Skeletal muscle tissue (tissue), 4 donors: ENCODE results near the gene GRAMD1B. TPM values are rescaled to one million over a fixed set of nuclear protein-coding genes. Genes with fewer than 3 reads are reported as not detected.
"Not testable (repeated sequence)": the region's sequence is repeated elsewhere in the genome, so short reads cannot be mapped to it uniquely, and the experiment has no call there.

Experiments
- H3K27ac ChIP-seq: one replicate; pipeline ENCODE4 v1.7.0; 2013; ENCODE audit warnings: mild to moderate bottlenecking, low read depth, low read length, inconsistent platforms
- H3K27me3 ChIP-seq, 3 donors: one replicate each; pipeline ENCODE4 v1.7.0; 2013; ENCODE audit warnings: low read length in 3 of 3; ENCODE audit not compliant: control insufficient read depth in 3 of 3, insufficient read depth in 3 of 3
- H3K36me3 ChIP-seq, 3 donors: one replicate each; pipeline ENCODE4 v1.7.0; 2013; ENCODE audit warnings: low read length in 3 of 3; ENCODE audit not compliant: control insufficient read depth in 3 of 3, insufficient read depth in 3 of 3
- H3K4me1 ChIP-seq, 3 donors: one replicate each; pipeline ENCODE4 v1.7.0; 2013; ENCODE audit warnings: low read length in 3 of 3, mild to moderate bottlenecking in 3 of 3; ENCODE audit not compliant: control insufficient read depth in 3 of 3, insufficient read depth in 3 of 3
- H3K4me3 ChIP-seq, 3 donors: one replicate each; pipeline ENCODE4 v1.7.0; 2013; ENCODE audit warnings: low read length in 3 of 3
- H3K9ac ChIP-seq, 3 donors: one replicate each; pipeline ENCODE4 v1.7.0; 2013; ENCODE audit warnings: low read length in 3 of 3, mild to moderate bottlenecking in 3 of 3, moderate library complexity in 2 of 3, low read depth in 1 of 3
- H3K9me3 ChIP-seq, 3 donors: one replicate each; pipeline ENCODE4 v1.7.0; 2013; ENCODE audit warnings: low read length in 3 of 3; ENCODE audit not compliant: control insufficient read depth in 3 of 3
- total RNA-seq: library from RNA; depleted of rRNA; stranded (reverse); fragments of >200 nt; gene quantifications from one replicate; pipeline ENCODE4 v1.2.3, GENCODE V29; 2014
- donor health status: Osteomylitis.

GRAMD1B gene
- total RNA-seq, 1 donor from 2014 or later, result 8.9 TPM

DNA sequence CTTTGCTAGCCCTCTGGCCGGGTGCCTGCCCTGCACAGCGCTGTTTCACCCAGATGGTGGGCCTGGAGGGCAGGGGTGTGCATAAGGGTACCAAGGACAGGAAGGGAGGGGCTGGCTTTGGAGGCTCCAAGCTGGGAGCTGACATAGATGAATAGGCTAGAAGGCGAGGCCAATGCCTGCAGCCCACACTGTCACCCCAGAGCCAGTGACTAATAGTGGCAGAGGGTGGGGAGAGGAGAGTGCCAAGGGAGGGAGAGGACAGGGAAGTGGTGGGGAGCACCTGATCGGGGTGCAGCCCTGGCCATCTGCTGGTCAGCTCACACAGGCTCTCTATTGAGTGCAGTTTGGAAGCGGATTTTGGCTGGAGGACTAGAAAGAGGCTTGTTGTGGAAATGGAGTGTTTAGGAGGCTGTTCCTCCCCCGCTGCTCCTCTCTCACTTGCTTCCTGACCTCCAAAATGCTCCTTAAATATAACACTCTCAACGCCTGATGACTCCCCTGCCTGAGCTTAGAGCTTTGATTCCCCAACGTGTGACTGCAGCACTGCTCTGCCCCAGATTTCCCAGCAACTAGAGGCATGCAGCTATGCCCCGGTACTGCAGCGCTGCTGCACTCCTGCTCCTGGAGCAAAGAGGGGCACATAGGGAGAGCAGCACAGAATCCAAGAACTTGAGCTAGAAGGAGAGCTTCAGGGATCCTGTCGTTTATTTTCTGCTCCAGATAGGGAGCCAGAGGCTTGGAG is 89.2 kb downstream of the GRAMD1B start:
- no peak overlapping the region for H3K9ac ChIP-seq
- H3K27me3 ChIP-seq, result peaks cover 0 to 8% (median 0%) of the 10 kb centered on the region in 3 donors
- H3K9me3 ChIP-seq, result peaks cover 0 to 3% (median 0%) of the 10 kb centered on the region in 3 donors
- no peak overlapping the region for H3K4me3 ChIP-seq
- H3K36me3 ChIP-seq, result no peaks in the 10 kb centered on the region
- H3K4me1 ChIP-seq, result no peaks in the 10 kb centered on the region
- H3K27ac ChIP-seq, result no peak overlapping the region

DNA sequence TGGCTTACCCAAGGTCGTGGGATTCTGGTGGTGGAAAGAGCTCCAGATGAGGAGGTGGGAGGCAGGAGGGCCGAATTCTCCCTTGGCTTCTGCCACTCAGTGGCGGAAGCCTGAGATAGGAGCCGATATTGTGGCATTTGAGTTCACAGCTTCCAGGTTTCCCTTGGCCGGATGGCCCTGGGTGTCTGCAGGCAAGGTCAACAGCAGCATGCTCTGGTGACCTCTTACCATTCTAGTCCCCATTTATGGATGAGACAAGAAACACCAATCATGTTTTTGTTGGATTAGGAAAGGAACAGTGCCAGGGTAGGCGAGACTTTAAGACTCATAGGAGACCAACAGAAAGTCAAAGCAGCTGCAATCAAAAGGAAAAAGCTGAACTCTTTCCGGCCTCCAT is 89.7 kb downstream of the GRAMD1B start:
- no peak overlapping the region for H3K9ac ChIP-seq
- no peak overlapping the region for H3K27ac ChIP-seq

DNA sequence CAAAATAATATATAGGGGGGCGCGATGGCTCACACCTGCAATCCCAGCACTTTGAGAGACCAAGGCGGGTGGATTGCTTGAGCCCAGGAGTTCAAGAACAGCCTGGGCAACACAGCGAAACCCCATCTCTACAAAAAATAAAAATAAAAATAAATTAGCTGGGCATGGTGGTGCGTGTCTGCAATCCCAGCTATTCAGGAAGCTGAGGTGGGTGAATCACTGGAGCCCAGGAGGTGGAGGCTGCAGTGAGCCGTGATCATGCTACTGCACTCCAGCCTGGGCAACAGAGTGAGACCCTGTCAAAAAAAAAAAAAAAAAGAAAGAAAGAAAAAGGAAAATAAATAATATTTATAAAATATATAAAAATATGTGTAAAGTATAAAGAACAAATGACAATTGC is 90.4 kb downstream of the GRAMD1B start:
- not testable (repeated sequence) for H3K4me1 ChIP-seq, H3K9ac ChIP-seq, H3K27ac ChIP-seq, H3K9me3 ChIP-seq, H3K36me3 ChIP-seq, H3K4me3 ChIP-seq, H3K27me3 ChIP-seq

More for the DNA sequence above, 89.7 kb downstream of the GRAMD1B start:
- Histone ChIP-seq H3K9me3 (peaks cover 0 to 3% (median 0%) of the 10 kb centered on the region in 3 donors), H3K4me3 (no peak overlapping the region), H3K4me1 (no peaks in the 10 kb centered on the region), H3K36me3 (no peaks in the 10 kb centered on the region), H3K27me3 (peaks cover 0 to 8% (median 0%) of the 10 kb centered on the region in 3 donors)

- Histone ChIP-seq H3K9me3 (peaks cover 0 to 3% (median 0%) of the 10 kb centered on the region in 3 donors), H3K9ac (no peak overlapping the region), H3K27me3 (peaks cover 0 to 12% (median 5%) of the 10 kb centered on the region in 3 donors), H3K27ac (no peak overlapping the region), H3K4me3 (no peak overlapping the region), H3K36me3 (no peaks in the 10 kb centered on the region), H3K4me1 (peaks cover 0 to 9% (median 2%) of the 10 kb centered on the region in 3 donors)
Observed at GRCh38 chr11:123521001-123521400, 90.9 kb downstream of the GRAMD1B start.

- H3K27me3 ChIP-seq, result peaks cover 0 to 14% (median 5%) of the 10 kb centered on the region in 3 donors
- H3K9ac ChIP-seq, result no peak overlapping the region
- H3K9me3 ChIP-seq, result peaks cover 0 to 3% (median 0%) of the 10 kb centered on the region in 3 donors
- H3K27ac ChIP-seq, result no peak overlapping the region
- no peaks in the 10 kb centered on the region for H3K36me3 ChIP-seq
- peaks cover 0 to 9% (median 2%) of the 10 kb centered on the region in 3 donors for H3K4me1 ChIP-seq
- H3K4me3 ChIP-seq, result no peak overlapping the region
Observed at GRCh38 chr11:123521930-123522329, 91.9 kb downstream of the GRAMD1B start.

GRCh38 chr11:123523539-123523938 is 93.5 kb downstream of the GRAMD1B start:
- Histone ChIP-seq H3K4me1 (peaks cover 0 to 9% (median 2%) of the 10 kb centered on the region in 3 donors), H3K27ac (no peak overlapping the region), H3K9me3 (peaks cover 0 to 3% (median 0%) of the 10 kb centered on the region in 3 donors), H3K27me3 (peaks cover 0 to 9% (median 5%) of the 10 kb centered on the region in 3 donors), H3K9ac (no peak overlapping the region), H3K4me3 (no peak overlapping the region), H3K36me3 (no peaks in the 10 kb centered on the region)

- peaks cover 0 to 6% (median 5%) of the 10 kb centered on the region in 3 donors for H3K27me3 ChIP-seq
- H3K9me3 ChIP-seq, result peaks cover 0 to 3% (median 0%) of the 10 kb centered on the region in 3 donors
- H3K4me3 ChIP-seq, result no peak overlapping the region
- no peak overlapping the region for H3K9ac ChIP-seq
- peaks cover 0 to 9% (median 2%) of the 10 kb centered on the region in 3 donors for H3K4me1 ChIP-seq
- no peak overlapping the region for H3K27ac ChIP-seq
- H3K36me3 ChIP-seq, result no peaks in the 10 kb centered on the region
Observed at GRCh38 chr11:123525097-123525496, 95.0 kb downstream of the GRAMD1B start.

DNA sequence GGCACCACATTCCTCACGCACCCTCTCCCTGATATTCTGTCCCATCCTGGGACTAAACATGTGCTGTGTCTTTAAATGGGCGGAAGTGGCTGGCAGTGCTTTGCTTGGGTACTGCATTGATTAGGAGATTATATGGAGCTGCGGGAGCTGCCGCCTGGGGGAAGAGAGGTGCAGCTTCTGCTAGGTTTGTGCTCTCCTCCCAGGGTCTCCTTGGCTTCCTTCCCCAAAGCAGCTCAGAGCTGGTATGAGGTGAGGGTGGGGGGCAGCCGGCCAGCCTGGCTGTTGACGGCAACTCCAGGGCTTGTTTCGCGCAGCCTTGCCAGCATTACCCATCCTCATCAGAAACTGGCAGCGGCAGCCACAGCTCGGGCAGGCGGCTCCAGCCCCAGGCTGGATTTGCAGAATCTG is 95.4 kb downstream of the GRAMD1B start:
- no peak overlapping the region for H3K27ac ChIP-seq
- no peak overlapping the region for H3K4me3 ChIP-seq
- no peaks in the 10 kb centered on the region for H3K36me3 ChIP-seq
- H3K27me3 ChIP-seq, result peaks cover 0 to 6% (median 5%) of the 10 kb centered on the region in 3 donors
- peak overlapping the region in 1 of 3 donors; percentile 3 for H3K9ac ChIP-seq
- peaks cover 0 to 9% (median 2%) of the 10 kb centered on the region in 3 donors for H3K4me1 ChIP-seq
- peaks cover 0 to 3% (median 0%) of the 10 kb centered on the region in 3 donors for H3K9me3 ChIP-seq

- no peak overlapping the region for H3K27ac ChIP-seq
Observed at GRCh38 chr11:123526027-123526805, 96.1 kb downstream of the GRAMD1B start.

DNA sequence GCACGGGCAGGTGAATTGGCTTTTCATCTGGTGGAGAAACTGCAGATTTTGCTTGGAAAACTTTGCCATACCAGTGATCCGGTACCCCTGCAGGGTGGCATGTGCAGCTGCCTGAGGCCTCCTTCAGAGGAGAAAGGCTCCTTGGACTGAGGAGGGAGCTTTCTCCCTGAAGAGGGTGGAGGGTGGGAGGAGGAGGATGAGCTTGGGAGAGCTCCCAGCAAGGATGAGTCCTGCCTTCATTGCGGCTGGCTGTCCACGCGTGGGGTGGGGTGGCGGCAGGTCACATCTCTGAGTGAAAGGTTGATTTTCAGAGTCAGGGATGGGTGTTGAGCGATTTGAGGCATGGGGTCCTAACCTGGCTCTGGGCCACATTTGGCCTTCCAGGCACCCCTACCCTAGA is 96.8 kb downstream of the GRAMD1B start:
- Histone ChIP-seq H3K4me1 (peaks cover under 1 to 13% (median 2%) of the 10 kb centered on the region in 3 donors), H3K4me3 (no peak overlapping the region), H3K9ac (no peak overlapping the region), H3K27me3 (peaks cover 0 to 6% (median 5%) of the 10 kb centered on the region in 3 donors), H3K36me3 (no peaks in the 10 kb centered on the region), H3K27ac (no peak overlapping the region), H3K9me3 (no peaks in the 10 kb centered on the region)

More at GRCh38 chr11:123526027-123526805, 96.1 kb downstream of the GRAMD1B start:
- Histone ChIP-seq H3K4me3 (no peak overlapping the region), H3K4me1 (peaks cover 0 to 9% (median 2%) of the 10 kb centered on the region in 3 donors), H3K9me3 (no peaks in the 10 kb centered on the region), H3K36me3 (no peaks in the 10 kb centered on the region), H3K9ac (peak overlapping the region in 1 of 3 donors; percentile 16), H3K27me3 (peaks cover 0 to 6% (median 5%) of the 10 kb centered on the region in 3 donors)
